Loucy (cell line): ENCODE results near the gene GNS.

ENCODE experiments used
- H2AFZ ChIP-seq: fragments of 200-600 bp; sonication (generic); 2 replicates; pipeline ENCODE4 v1.6.0; 2016; ENCODE audit warnings: antibody characterized with exemption, mild to moderate bottlenecking, low read length, moderate library complexity
- H3F3A ChIP-seq: fragments of 200-600 bp; 2 replicates; pipeline ENCODE4 v1.6.0; 2016; ENCODE audit warnings: antibody characterized with exemption, low read depth, mild to moderate bottlenecking
- H3K27me3 ChIP-seq: fragments of 200-600 bp; sonication (generic); 2 replicates; pipeline ENCODE4 v1.6.1; 2014; ENCODE audit warnings: low read length, mild to moderate bottlenecking; ENCODE audit not compliant: insufficient read depth, poor library complexity, severe bottlenecking
- H3K36me3 ChIP-seq: fragments of 200-600 bp; sonication (generic); 2 replicates; pipeline ENCODE4 v1.6.1; 2016; ENCODE audit warnings: low read length; ENCODE audit not compliant: insufficient read depth
- H3K4me1 ChIP-seq: fragments of 200-600 bp; sonication (generic); 2 replicates; pipeline ENCODE4 v1.5.1; 2014; ENCODE audit warnings: low read length, mild to moderate bottlenecking; ENCODE audit not compliant: insufficient read depth, poor library complexity, severe bottlenecking
- H3K4me2 ChIP-seq: fragments of 200-600 bp; sonication (generic); 2 replicates; pipeline ENCODE4 v1.6.0; 2014; ENCODE audit warnings: antibody characterized with exemption, low read length, low read depth, mild to moderate bottlenecking; ENCODE audit not compliant: poor library complexity, severe bottlenecking
- H3K4me3 ChIP-seq: fragments of 200-600 bp; sonication (generic); 2 replicates; pipeline ENCODE4 v1.5.1; 2014; ENCODE audit warnings: low read length, mild to moderate bottlenecking, mixed read lengths; ENCODE audit not compliant: poor library complexity, severe bottlenecking
- H3K79me2 ChIP-seq: fragments of 200-600 bp; sonication (generic); 2 replicates; pipeline ENCODE4 v1.6.1; 2014; ENCODE audit warnings: low read length; ENCODE audit not compliant: insufficient read depth
- H3K9ac ChIP-seq: fragments of 200-600 bp; sonication (generic); 2 replicates; pipeline ENCODE4 v1.6.0; 2014; ENCODE audit warnings: mild to moderate bottlenecking, low read depth, low read length, moderate library complexity; ENCODE audit not compliant: poor library complexity, severe bottlenecking
- H3K9me2 ChIP-seq: fragments of 200-600 bp; sonication (generic); replicated peaks from 2 replicates; pipeline ENCODE4 v1.6.1; 2016; ENCODE audit warnings: low read depth, low read length, mixed read lengths
- H3K9me3 ChIP-seq: fragments of 200-600 bp; sonication (generic); 2 replicates; pipeline ENCODE4 v1.6.1; 2014; ENCODE audit warnings: mild to moderate bottlenecking, antibody characterized with exemption, low read length, low read depth; ENCODE audit not compliant: insufficient read depth
- H4K20me1 ChIP-seq: fragments of 200-600 bp; sonication (generic); 2 replicates; pipeline ENCODE4 v1.6.0; 2014; ENCODE audit warnings: antibody characterized with exemption, low read length, mild to moderate bottlenecking; ENCODE audit not compliant: insufficient read depth, poor library complexity, severe bottlenecking
- EZH2phosphoT487 ChIP-seq: fragments of 200-600 bp; IDR thresholded peaks from 2 replicates; pipeline ENCODE4 v1.6.1; 2018; ENCODE audit warnings: antibody characterized with exemption, mild to moderate bottlenecking, moderate library complexity, borderline replicate concordance
- TF ChIP-seq, protein P1 (sequence below): fragments of 200-600 bp; sonication (generic); conservative IDR thresholded peaks from 2 replicates; pipeline ENCODE4 v1.5.1; 2014; ENCODE audit warnings: mild to moderate bottlenecking, antibody characterized with exemption, low read length

Gene GNS

GRCh38 chr12:64796205-64796845 lies 37.1 kb upstream of the GNS start:
- no peaks in the 10 kb centered on the region for H3K9me3 ChIP-seq
- no peaks in the 10 kb centered on the region for H3K36me3 ChIP-seq
- no peaks in the 10 kb centered on the region for H3K79me2 ChIP-seq
- no peak overlapping the region for H2AFZ ChIP-seq
- TF ChIP-seq EZH2phosphoT487: no peak
- TF ChIP-seq, protein P1, sequence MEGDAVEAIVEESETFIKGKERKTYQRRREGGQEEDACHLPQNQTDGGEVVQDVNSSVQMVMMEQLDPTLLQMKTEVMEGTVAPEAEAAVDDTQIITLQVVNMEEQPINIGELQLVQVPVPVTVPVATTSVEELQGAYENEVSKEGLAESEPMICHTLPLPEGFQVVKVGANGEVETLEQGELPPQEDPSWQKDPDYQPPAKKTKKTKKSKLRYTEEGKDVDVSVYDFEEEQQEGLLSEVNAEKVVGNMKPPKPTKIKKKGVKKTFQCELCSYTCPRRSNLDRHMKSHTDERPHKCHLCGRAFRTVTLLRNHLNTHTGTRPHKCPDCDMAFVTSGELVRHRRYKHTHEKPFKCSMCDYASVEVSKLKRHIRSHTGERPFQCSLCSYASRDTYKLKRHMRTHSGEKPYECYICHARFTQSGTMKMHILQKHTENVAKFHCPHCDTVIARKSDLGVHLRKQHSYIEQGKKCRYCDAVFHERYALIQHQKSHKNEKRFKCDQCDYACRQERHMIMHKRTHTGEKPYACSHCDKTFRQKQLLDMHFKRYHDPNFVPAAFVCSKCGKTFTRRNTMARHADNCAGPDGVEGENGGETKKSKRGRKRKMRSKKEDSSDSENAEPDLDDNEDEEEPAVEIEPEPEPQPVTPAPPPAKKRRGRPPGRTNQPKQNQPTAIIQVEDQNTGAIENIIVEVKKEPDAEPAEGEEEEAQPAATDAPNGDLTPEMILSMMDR: peak; percentile 93
- H3K4me1 ChIP-seq: no peaks in the 10 kb centered on the region
- no peak overlapping the region for H3K9ac ChIP-seq
- no peak overlapping the region for H3K4me3 ChIP-seq
- no peaks in the 10 kb centered on the region for H3K27me3 ChIP-seq
- H3F3A ChIP-seq: no peaks in the 10 kb centered on the region
- H4K20me1 ChIP-seq: no peaks in the 10 kb centered on the region
- H3K4me2 ChIP-seq: no peak overlapping the region
- H3K9me2 ChIP-seq: no peaks in the 10 kb centered on the region

DNA sequence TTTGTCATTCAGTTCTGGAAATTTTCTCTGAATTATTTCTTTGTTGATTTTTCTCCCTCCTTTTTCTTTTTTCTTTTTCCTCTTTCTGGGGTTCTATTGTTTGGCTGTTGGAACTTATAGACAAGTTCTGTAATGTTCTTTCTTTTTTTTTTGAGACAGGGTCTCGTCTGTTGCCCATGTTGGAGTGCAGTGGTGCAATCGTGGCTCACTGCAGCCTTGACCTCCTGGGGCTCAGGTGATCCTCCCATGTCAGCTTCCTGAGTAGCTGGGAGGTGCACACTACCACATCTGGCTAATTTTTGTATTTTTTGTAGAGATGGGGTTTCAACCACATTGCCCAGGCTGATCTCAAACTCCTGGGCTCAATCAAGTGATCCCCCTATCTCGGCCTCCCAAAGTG lies 35.1 kb upstream of the GNS start:
- Histone ChIP-seq H2AFZ (no peak overlapping the region), H3K27me3 (no peaks in the 10 kb centered on the region), H3K4me3 (no peak overlapping the region), H3K4me2 (no peak overlapping the region), H3K9me2 (no peaks in the 10 kb centered on the region), H4K20me1 (no peaks in the 10 kb centered on the region), H3K4me1 (no peaks in the 10 kb centered on the region), H3K79me2 (no peaks in the 10 kb centered on the region), H3K36me3 (no peaks in the 10 kb centered on the region), H3F3A (no peaks in the 10 kb centered on the region), H3K9ac (no peak overlapping the region), H3K9me3 (no peaks in the 10 kb centered on the region)
- TF ChIP-seq, protein P1: no peak
- TF ChIP-seq EZH2phosphoT487: no peak

DNA sequence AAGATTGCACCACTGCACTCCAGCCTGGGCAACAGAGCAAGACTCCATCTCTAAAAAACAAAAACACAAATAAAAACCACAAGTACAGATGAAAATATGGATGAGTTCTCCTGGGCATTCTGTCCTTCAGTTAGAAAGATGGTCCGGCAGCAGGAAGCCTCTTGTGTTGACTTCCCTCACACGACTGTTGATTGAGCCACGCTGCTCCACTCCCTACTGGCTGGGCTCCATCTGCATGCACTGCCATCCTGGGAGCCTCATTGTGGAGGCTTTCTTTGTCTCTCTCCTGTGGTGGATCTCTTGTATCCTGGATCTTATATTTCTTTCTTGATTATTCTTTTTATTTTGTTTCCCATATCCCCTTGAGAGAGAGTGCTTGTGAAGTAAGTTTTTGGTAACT lies 34.4 kb upstream of the GNS start:
- Histone ChIP-seq H3K9me3 (no peaks in the 10 kb centered on the region), H4K20me1 (no peaks in the 10 kb centered on the region), H2AFZ (no peak overlapping the region), H3F3A (no peaks in the 10 kb centered on the region), H3K4me3 (no peak overlapping the region), H3K9ac (no peak overlapping the region), H3K79me2 (no peaks in the 10 kb centered on the region), H3K27me3 (no peaks in the 10 kb centered on the region), H3K9me2 (no peaks in the 10 kb centered on the region), H3K36me3 (no peaks in the 10 kb centered on the region), H3K4me1 (no peaks in the 10 kb centered on the region), H3K4me2 (no peak overlapping the region)
- no peak for TF ChIP-seq EZH2phosphoT487
- TF ChIP-seq, protein P1: no peak
